ENCODE data around the gene DOK5.

The DOK5 gene

DNA sequence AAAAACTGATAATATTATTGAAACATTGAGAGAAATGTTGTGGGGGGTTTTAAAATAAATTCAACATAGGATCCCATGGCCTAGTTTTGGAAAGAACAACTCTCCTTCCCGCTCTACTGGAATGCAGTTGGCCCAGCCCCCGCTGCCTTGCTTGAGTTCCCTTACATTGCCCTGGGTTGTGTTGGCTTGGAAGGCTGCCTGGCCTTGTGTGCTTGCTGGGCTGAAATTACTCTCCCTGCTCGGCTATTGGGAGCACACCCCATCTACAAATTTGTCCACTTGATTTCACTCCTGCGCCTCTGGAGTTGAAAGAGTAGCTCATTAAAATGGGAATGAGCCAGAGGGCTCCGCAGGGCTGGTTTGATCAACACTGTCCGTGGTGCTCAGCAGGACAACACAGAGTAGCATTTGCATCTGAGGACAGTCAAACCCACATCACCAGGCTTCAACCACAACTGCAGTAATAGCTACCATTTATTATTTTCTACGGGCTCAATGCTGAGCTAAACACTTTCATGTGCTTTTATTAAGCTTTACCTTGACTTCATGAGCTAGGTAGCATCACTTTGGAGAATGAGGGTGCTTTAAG is 35.2 kb downstream of the DOK5 start:
- TF ChIP-seq, protein P1, sequence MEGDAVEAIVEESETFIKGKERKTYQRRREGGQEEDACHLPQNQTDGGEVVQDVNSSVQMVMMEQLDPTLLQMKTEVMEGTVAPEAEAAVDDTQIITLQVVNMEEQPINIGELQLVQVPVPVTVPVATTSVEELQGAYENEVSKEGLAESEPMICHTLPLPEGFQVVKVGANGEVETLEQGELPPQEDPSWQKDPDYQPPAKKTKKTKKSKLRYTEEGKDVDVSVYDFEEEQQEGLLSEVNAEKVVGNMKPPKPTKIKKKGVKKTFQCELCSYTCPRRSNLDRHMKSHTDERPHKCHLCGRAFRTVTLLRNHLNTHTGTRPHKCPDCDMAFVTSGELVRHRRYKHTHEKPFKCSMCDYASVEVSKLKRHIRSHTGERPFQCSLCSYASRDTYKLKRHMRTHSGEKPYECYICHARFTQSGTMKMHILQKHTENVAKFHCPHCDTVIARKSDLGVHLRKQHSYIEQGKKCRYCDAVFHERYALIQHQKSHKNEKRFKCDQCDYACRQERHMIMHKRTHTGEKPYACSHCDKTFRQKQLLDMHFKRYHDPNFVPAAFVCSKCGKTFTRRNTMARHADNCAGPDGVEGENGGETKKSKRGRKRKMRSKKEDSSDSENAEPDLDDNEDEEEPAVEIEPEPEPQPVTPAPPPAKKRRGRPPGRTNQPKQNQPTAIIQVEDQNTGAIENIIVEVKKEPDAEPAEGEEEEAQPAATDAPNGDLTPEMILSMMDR (IDR thresholded peaks at IDR 0.05; ENCODE audit: borderline replicate concordance, insufficient read depth, low read depth, low read length), result no peak
- no peak overlapping the region for H3K4me3 ChIP-seq (ENCODE audit: low read depth, low read length)

DNA sequence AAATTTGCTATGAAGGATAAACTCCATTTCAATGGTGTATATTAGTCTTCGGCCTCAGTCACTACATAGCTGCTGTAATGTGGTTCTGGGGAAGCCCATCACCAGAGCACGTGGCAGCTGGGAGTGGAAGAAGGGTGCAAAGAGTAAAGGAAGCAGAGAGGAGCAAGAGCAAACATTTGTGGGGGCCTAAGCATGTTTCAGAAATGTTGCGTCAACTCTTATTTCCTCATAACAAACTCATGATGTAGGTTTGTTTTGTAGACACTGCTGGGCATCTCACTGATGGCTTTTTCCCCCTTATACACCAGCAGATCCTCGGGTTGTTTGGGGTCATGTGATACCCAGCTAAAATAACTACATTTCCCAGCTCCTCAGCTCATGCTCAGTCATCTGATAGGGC is 37.3 kb downstream of the DOK5 start:
- TF ChIP-seq, protein P1 (IDR thresholded peaks at IDR 0.05; ENCODE audit: borderline replicate concordance, insufficient read depth, low read depth, low read length), result no peak
- H3K4me3 ChIP-seq (ENCODE audit: low read depth, low read length), result no peak overlapping the region

DNA sequence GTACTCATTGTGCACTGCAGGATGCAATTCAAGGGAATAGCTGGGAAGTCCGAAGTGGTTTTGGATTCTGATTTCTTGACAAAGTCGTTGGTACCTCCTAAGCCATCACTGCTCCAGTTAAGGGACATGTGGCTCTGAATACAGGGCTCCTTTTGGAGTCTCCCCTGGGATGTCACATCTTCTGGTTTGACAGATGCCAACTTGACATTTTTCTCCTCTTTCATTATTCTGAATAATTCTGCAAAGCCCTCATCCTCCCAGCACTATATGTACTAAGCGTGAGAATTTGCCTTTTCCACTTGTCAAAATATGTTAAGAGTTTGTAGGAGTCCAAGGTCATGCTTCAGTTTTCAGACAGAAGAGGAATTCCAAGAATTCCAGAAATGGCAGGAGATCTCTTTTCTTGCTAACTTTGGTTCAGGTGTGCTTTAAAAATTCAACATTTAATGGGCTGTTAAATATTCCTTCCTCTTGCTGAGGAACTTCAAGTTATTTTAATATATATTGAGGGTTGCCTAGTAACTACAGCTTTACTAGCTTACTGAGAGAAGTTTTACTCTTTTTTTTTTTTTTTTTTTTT is 38.7 kb downstream of the DOK5 start:
- no peak overlapping the region for H3K4me3 ChIP-seq (ENCODE audit: low read depth, low read length)
- TF ChIP-seq, protein P1 (IDR thresholded peaks at IDR 0.05; ENCODE audit: borderline replicate concordance, insufficient read depth, low read depth, low read length), result no peak

DNA sequence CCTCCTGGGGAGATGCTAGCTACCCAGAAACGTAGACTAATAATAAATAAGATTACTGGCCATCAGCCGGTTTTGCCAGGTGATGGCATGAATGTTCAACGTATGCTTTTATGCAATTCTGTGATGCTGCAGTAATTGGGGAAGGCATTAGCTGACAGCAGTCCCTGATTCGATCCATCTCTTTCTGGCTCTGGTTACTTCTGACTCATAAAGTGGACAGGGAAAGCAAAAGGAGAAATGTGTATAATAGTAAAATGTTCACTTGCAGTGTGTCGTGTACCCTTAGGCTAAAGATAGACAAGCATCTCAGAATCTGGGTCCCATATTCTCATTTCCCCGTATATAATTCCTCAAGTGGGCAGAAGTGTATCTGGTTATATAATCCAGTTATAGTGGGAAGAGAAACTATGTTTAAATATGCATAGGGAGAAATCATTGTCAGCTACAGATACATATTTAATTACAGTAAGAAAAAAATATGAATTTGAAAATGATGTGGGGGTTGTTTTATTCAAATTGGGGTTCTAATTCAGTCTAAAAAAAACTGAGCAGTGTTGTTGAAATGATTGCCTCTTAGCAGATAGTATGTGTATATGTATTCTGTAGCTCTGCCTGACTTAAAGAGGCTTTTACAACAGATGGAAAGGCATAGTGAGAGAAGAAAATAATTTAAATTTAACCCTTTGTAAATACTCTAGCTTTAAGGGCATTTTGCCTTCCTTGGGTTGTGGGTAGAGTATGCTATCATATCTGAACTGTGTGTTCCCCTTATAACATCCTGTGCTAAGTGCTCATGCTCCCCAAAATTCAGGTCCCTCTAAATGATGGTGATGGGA is 40.6 kb downstream of the DOK5 start:
- no peak overlapping the region for H3K4me3 ChIP-seq (ENCODE audit: low read depth, low read length)
- TF ChIP-seq, protein P1 (IDR thresholded peaks at IDR 0.05; ENCODE audit: borderline replicate concordance, insufficient read depth, low read depth, low read length), result no peak

DNA sequence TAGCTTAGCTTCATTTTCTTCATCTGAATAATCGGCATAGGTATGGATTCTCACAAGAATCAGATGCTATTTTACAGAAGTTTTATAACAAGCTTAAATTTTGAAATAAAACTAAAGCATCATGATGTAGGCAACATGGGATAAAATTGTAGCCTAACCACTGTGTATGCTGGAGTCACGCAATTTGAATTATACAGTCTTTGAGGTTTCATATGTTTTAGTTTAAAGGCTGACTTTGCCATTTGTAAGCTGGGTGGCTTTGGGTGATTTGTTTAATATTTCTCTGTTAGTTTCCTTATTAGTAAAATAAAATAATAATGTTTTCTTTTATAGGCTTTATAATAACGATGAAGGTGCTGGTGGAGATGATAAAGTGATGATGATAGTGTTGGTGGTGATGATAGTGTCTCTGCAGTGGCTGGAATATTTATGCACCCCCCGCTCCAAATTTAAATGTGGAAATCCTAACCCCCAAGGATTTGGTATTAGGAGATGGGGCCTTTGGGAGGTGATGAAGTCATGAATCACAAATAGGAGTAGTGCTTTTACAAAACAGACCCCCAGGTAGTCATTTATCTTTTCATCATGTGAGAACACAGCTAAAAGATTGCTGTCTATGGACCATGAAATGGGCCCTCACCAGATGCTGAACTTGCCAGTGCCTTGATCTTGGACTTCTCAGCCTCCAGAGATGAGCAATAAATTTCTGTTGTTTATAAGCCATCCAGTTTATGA is 42.0 kb downstream of the DOK5 start:
- TF ChIP-seq, protein P1 (IDR thresholded peaks at IDR 0.05; ENCODE audit: borderline replicate concordance, insufficient read depth, low read depth, low read length), result no peak
- H3K4me3 ChIP-seq (ENCODE audit: low read depth, low read length), result no peak overlapping the region

DNA sequence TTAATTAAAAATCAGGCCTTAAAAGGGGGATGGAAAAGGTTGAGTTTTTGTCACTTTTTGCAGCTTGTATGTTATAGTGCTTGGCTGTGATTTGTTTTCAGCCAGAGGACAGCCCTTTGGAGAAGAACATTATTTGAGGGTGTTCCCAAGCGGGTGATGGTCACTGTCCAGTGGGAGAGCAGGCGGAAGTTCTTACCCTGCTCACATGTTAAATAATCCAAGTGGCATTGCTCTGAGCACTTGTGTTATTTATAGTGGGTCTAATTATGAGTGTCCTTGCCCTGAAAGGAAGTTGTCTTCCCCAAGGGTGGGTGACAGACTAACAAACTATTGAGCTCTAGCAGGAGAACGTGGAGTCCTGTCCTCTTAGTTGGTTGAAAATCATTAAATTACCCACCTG is 49.5 kb downstream of the DOK5 start:
- H3K4me3 ChIP-seq (ENCODE audit: low read depth, low read length), result no peak overlapping the region
- TF ChIP-seq, protein P1 (IDR thresholded peaks at IDR 0.05; ENCODE audit: borderline replicate concordance, insufficient read depth, low read depth, low read length), result no peak
